ENCODE results near the gene CAMK1G. TPM values are rescaled to one million over a fixed set of nuclear protein-coding genes. Genes with fewer than 3 reads are reported as not detected.

Gene CAMK1G
- polyA plus RNA-seq, 1 experiment: 2.1 TPM

GRCh38 chr1:209554761-209555611, 28.5 kb upstream of the CAMK1G start:
- no peak for DNase-seq (ENCODE audit: low read depth, low spot score)
- Histone ChIP-seq H3K27me3 (ENCODE audit: control insufficient read depth, insufficient read depth, low read length) (peaks cover 7% of the 10 kb centered on the region), H3K27ac (ENCODE audit: low read depth, low read length) (no peak overlapping the region), H3K9me3 (ENCODE audit: control insufficient read depth, insufficient read depth, low read length) (no peaks in the 10 kb centered on the region), H3K4me3 (ENCODE audit: low read depth, low read length) (no peak overlapping the region)
- POLR2A ChIA-PET: no interaction called here
- CTCF ChIA-PET: interaction anchor here (0.6 to 1.3 kb wide), 2 partner anchors 11 to 18 kb away, joined by 3 to 6 read pairs; no protein-coding TSS in a partner anchor
- no peak for TF ChIP-seq CTCF (IDR thresholded peaks at IDR 0.05; ENCODE audit: low read depth, low read length)

GRCh38 chr1:209556162-209556690, 27.3 kb upstream of the CAMK1G start:
- Histone ChIP-seq H3K9me3 (ENCODE audit: control insufficient read depth, insufficient read depth, low read length) (no peaks in the 10 kb centered on the region), H3K27me3 (ENCODE audit: control insufficient read depth, insufficient read depth, low read length) (peaks cover 10% of the 10 kb centered on the region), H3K27ac (ENCODE audit: low read depth, low read length) (no peak overlapping the region), H3K4me3 (ENCODE audit: low read depth, low read length) (no peak overlapping the region)
- ChIA-PET CTCF (interaction anchor here (1.3 kb wide), 1 partner anchor 9 kb away, joined by 6 read pairs; no protein-coding TSS in a partner anchor), POLR2A (no interaction called here)
- DNase-seq (ENCODE audit: low read depth, low spot score): no peak
- TF ChIP-seq CTCF (IDR thresholded peaks at IDR 0.05; ENCODE audit: low read depth, low read length): no peak

- no peak for TF ChIP-seq CTCF (IDR thresholded peaks at IDR 0.05; ENCODE audit: low read depth, low read length)
- DNase-seq (ENCODE audit: low read depth, low spot score): no peak
- H3K4me3 ChIP-seq (ENCODE audit: low read depth, low read length): no peak overlapping the region
- ChIA-PET CTCF (interaction anchor here (2.4 kb wide), 1 partner anchor 9 kb away, joined by 14 read pairs; no protein-coding TSS in a partner anchor), POLR2A (no interaction called here)
- H3K27ac ChIP-seq (ENCODE audit: low read depth, low read length): no peak overlapping the region
- peaks cover 8% of the 10 kb centered on the region for H3K27me3 ChIP-seq (ENCODE audit: control insufficient read depth, insufficient read depth, low read length)
- no peaks in the 10 kb centered on the region for H3K9me3 ChIP-seq (ENCODE audit: control insufficient read depth, insufficient read depth, low read length)
Measured at GRCh38 chr1:209557221-209557620, 26.3 kb upstream of the CAMK1G start.

- DNase-seq (ENCODE audit: low read depth, low spot score): no peak
- TF ChIP-seq CTCF (IDR thresholded peaks at IDR 0.05; ENCODE audit: low read depth, low read length): no peak
- Histone ChIP-seq H3K27me3 (ENCODE audit: control insufficient read depth, insufficient read depth, low read length) (peaks cover 14% of the 10 kb centered on the region), H3K27ac (ENCODE audit: low read depth, low read length) (no peak overlapping the region), H3K4me3 (ENCODE audit: low read depth, low read length) (no peak overlapping the region), H3K9me3 (ENCODE audit: control insufficient read depth, insufficient read depth, low read length) (no peaks in the 10 kb centered on the region)
- ChIA-PET CTCF (interaction anchor here (1.1 to 2.5 kb wide), 2 partner anchors 9 to 189 kb away, joined by 7 to 13 read pairs; no protein-coding TSS in a partner anchor), POLR2A (no interaction called here)
Measured at GRCh38 chr1:209560529-209560928, 23.0 kb upstream of the CAMK1G start.

GRCh38 chr1:209560952-209561351, 22.6 kb upstream of the CAMK1G start:
- POLR2A ChIA-PET: no interaction called here
- Histone ChIP-seq H3K9me3 (ENCODE audit: control insufficient read depth, insufficient read depth, low read length) (no peaks in the 10 kb centered on the region), H3K27ac (ENCODE audit: low read depth, low read length) (no peak overlapping the region), H3K4me3 (ENCODE audit: low read depth, low read length) (no peak overlapping the region), H3K27me3 (ENCODE audit: control insufficient read depth, insufficient read depth, low read length) (peaks cover 14% of the 10 kb centered on the region)
- TF ChIP-seq CTCF (IDR thresholded peaks at IDR 0.05; ENCODE audit: low read depth, low read length): no peak
- no peak for DNase-seq (ENCODE audit: low read depth, low spot score)
- CTCF ChIA-PET: interaction anchor here (0.6 to 2.5 kb wide), 4 partner anchors 9 to 355 kb away, joined by 3 to 13 read pairs (median 6); no protein-coding TSS in a partner anchor

All from AG04450 (cell line).